ENCODE data around the gene ATP5F1D.

ATP5F1D gene

DNA sequence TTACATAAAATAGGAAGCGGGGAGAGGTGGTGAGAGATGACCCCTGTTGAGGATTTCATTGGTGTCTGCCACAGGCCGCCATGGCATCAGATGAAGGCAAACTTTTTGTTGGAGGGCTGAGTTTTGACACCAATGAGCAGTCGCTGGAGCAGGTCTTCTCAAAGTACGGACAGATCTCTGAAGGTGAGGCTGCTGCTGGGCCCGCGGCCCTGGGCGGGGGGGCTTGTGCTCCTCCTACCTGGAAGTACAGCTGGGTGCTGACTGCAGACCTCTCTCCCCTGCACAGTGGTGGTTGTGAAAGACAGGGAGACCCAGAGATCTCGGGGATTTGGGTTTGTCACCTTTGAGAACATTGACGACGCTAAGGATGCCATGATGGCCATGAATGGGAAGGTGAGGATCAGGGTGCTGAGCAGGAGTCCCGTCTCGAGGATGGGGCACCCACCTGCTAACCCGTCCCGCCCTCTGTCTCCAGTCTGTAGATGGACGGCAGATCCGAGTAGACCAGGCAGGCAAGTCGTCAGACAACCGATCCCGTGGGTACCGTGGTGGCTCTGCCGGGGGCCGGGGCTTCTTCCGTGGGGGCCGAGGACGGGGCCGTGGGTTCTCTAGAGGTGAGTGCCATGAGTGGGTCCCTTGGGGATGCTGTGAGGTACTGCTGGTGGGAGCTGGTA is 29.4 kb downstream of the ATP5F1D start:
- DNase-seq (ENCODE audit: low spot score) = no peak

- DNase-seq (ENCODE audit: low spot score) = no peak
These were observed 30.2 kb downstream of the ATP5F1D start for GRCh38 chr19:1271528-1272422.

DNA sequence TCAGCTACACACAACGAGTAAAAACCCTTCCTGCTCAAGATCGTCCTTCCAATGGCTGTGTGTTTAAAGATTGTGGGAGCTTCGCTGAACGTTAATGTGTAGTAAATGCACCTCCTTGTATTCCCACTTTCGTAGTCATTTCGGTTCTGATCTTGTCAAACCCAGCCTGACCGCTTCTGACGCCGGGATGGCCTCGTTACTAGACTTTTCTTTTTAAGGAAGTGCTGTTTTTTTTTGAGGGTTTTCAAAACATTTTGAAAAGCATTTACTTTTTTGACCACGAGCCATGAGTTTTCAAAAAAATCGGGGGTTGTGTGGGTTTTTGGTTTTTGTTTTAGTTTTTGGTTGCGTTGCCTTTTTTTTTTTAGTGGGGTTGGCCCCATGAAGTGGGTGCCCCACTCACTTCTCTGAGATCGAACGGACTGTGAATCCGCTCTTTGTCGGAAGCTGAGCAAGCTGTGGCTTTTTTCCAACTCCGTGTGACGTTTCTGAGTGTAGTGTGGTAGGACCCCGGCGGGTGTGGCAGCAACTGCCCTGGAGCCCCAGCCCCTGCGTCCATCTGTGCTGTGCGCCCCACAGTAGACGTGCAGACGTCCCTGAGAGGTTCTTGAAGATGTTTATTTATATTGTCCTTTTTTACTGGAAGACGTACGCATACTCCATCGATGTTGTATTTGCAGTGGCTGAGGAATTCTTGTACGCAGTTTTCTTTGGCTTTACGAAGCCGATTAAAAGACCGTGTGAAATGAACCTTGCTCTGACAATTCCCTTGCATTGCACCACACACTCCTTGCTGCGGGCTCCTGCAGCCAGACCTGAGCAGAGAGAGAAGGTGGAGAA is 31.1 kb downstream of the ATP5F1D start:
- DNase-seq (ENCODE audit: low spot score) = no peak

DNA sequence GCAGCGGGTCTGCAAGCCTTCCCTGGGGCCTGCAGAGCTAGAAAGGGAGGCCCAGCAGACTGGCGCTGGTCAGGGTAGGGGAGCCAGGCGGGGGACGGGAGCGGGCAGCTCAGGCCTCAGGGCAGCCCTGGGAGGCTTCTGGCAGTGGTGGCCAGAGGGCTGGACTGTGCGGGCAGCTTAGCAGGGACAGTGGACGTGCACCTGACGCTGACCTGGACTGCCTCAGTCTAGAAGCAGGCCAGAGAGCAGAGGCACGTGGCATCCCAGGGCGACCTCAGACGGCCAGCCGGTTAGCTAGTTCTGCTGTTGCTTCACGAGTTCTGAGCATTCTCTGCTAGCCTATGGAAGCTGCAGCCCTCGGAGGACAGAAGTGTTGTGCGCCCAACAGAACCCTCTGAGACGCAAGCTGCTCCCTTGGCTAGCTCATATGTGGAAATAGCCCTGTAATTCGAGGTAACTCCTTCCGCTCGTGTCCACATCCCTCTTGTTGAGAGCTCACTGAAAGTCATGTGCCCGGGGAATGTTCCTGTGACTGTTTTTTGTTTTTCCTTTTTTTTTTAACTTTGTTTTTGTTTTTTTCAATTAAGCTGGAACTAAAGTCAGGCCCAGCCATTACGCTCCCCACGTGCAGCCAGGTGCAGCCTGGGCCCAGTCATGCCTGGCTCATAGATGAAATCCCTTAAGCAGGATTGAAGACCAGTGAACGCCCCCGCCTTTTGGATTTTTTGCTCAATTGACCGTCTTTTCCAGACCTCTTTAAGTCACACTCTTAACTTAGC is 31.9 kb downstream of the ATP5F1D start:
- DNase-seq (ENCODE audit: low spot score) = no peak

DNA sequence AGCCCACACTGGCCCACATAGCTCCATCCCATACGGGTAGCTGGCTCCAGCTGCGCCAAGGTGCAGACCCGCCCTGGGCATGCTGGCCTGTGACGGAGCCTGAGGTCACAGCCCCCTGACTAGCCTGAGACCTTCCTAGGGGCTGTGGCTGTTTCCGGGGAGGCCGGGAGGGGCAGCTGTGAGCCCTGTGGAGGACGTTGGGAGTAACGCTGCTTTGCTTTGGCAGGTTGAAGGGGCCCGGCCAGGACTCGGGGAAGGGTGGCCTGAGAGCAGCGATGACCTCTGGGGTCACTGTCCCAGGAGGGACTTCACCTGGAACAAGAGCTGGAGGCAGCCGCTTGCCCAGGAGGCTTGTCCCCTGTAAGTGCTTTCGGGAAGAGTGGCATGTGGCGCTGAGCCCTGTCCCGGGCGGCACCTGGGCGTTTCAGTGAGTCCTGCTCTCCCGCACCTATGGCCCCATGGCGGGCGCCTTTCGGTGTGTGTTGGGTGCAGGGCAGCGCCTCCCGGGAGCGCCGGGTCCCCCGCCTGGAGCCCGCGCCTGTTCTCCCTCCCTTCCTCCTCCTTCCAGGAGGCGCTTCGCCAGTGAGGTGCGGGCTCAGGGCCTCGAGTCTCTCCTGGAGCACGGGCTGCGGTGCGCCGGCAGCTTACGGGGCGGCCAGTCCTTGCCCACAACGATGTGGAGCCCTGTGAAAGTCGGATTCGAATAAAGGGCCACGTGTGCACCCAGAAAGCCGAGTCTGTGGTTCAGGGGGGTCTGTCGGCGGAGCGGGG is 32.7 kb downstream of the ATP5F1D start:
- DNase-seq (ENCODE audit: low spot score) = no peak

GRCh38 chr19:1274852-1275259 is 33.3 kb downstream of the ATP5F1D start:
- DNase-seq (ENCODE audit: low spot score) = no peak

GRCh38 chr19:1275260-1275975 is 33.9 kb downstream of the ATP5F1D start, which contains the start of gene FAM174C:
TSS of gene FAM174C (plus strand) at chr19:1275530. CDS start at chr19:1275550, 20 bp downstream.
- DNase-seq (ENCODE audit: low spot score) = peak; percentile 98

DNA sequence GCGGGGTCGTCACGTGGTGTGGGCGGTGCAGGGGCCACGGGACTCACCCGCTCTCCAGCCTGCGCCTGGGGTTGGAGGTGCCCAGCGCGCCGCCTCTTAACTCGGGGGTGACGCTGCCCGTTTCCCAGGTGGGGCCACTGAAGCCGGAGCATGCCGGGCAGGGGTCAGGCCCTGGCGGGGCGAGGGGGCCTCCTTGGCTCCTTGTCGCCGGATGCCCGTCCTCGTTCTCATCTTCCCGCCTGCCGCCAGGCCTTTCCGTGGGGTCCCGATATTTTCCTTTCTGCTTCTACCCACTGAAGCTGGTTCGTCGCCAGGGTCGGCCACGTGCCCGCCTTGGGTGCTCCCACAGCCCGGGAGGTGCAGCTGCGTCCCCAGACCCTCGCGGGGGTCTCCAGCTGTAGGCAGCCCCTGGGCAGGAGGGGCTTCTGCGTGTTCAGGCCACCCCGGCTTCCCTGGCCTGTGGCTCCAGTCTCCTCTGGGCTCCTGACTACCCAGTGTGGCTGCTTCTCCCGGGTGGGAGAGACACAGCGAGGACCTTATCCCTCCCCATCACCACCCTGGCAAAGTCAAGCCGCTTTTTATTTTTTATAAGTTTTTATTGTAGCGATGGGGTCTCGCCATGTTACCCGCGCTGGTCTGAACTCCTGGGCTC is 34.6 kb downstream of the ATP5F1D start:
- no peak for DNase-seq (ENCODE audit: low spot score)

- DNase-seq (ENCODE audit: low spot score) = no peak
These were observed 35.1 kb downstream of the ATP5F1D start for GRCh38 chr19:1276628-1277022.

DNA sequence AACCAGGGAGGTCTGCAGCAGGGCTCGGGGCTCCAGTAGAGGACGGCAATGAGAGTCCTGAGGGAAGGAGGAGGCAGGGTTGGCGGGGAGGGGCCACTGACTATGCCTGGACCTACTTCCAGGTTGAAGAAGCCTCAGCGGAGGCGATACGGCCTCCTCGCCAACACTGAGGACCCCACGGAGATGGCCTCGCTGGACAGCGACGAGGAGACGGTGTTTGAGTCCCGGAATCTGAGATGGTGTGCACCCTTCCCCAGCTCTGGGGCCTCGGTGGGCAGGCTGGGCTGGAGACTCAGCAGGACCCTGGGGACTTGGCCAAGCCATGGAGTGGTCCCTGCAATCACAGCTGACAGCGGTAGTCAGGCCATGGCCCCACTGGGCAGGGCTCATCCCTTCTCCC is 35.5 kb downstream of the ATP5F1D start:
- DNase-seq (ENCODE audit: low spot score) = no peak

DNA sequence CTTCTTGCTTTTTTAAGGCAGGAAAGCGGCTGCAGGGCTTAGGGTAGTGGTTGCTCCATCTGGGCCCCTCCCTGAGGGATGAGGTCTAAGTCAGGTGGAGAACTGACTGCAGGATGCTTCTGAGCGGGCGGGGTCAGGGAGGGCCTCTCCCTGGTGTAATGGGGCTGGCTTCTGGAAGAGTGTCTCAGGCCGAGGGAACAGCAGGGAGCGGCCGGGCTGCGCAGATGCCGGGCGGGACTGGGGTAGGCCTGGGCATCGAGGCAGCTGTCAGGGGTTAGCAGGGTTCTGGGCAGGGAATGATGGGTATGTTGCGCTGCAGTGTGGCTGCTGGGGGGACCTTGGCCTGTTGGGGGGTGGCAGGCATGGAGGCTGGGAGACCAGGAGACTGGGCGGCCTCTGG is 36.5 kb downstream of the ATP5F1D start:
- DNase-seq (ENCODE audit: low spot score) = no peak

DNA sequence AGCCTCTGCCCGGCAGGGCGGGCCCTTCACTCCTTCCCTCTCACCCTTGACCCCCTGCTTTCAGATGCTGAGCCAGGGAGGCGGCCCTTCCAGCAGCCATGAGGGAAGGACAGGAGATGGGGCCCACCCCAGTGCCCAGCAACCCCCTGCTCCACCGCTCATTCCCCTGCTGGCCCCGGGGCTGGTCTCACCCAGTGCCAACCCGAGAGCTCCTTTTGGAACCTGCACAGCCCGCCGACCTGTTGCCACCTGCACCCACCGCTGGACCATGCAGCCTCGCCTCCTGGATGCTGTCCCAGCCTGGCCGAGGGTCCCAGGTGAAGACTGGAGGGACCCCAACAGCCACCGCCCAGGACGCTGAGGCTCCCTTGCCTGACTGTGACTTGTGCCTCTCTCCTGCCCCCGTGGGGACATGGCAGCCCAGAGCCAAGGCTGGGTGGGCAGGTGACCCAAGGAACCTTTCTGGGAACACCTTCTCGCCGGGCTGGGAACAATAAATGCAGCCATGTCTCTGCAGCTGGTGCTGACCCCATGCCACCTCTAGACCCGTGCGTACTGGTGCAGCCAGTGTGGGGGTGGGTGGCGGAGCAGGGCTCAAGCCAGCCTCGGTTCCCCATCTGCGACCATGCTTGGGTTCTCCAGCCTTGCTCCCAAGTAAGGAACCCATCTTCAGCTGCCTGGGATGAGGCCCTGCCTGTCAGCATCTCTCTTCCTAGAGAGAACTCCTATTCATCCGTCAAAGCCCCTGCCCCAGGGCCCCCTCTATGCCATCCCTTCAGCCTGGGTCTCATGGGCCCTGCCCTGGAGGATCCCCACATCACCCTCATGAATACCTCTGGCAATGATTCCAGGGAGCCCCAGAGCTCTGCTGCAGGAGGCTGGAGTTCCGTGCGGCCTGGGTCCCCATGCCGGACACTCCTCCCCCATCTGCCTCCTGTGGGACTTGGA is 37.4 kb downstream of the ATP5F1D start:
- DNase-seq (ENCODE audit: low spot score) = no peak

DNA sequence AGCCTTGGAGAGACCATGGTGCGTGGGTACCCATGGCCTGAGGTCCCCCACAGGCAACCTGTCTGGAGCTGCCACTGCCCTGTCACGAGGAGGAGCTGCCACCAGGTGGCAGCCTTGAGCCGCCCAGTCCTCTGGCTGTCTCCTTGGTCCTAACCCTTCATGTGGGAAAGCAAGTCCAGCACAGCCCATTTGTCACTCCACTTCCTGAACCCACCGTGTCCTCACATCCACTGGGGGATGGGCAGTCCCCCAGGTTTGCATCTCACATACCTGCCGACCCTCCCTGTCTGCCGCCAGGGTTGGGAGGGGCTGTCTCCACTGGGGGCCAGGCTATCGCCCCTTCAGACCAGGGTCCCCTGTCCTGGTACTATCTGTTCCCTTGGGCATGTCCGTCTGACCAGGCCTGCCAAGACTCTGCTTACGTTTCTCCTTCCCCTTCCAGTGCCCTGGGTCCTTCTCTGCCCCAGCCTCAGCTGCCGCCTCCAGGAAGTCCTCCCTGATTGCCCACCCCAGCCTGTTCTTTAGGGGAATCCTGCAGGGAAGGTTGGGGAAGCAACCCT is 38.3 kb downstream of the ATP5F1D start:
- peak; percentile 91 for DNase-seq (ENCODE audit: low spot score)

GRCh38 chr19:1280636-1281568 is 39.4 kb downstream of the ATP5F1D start:
- no peak for DNase-seq (ENCODE audit: low spot score)

DNA sequence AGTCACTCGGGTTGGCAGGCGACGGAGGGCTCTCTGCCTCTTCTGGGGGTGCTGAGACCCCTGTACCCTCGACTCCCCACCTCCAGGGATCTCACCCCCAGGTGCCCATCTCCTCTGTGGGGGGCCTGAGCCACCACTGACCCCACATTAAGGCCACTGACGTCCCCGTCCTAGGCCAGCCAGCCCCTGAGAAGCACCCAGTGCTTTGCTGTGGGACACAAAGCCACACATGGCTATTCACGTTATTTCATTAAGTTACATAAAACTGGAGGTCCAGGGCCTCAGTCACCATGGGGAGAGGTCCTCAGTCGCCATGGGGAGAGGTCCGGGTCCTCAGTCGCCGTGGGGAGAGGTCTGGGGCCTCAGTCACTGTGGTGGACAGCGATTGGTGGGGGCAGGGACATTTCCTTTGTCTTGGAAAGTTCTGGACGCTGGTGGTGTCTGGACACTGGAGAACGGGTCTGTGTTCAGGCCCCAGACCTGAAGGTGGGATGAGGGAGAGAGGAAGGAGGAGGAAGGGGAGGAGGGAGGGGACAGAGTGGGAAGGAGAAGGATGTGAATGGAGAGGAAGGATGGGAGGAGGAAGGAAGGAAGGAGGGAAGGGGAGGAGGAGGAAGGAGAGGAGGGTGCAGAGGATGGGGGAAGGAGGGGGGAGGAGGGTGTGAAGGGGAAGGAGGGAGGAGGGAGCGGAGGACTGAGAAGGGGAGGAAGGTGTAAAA is 40.2 kb downstream of the ATP5F1D start:
- DNase-seq (ENCODE audit: low spot score) = no peak

GRCh38 chr19:1282588-1283206 is 41.1 kb downstream of the ATP5F1D start:
- DNase-seq (ENCODE audit: low spot score) = no peak

All from hepatic stellate cell (primary cell).